ENCODE data around the gene TFR2. TPM values are rescaled to one million over a fixed set of nuclear protein-coding genes. Genes with fewer than 3 reads are reported as not detected.

TFR2 gene
- total and polyA plus RNA-seq, 10 donors: 1.7 to 6.6 (median 2.1) TPM

- Histone ChIP-seq H3K27ac (peak overlapping the region in 6 of 8 donors; percentile 51 to 88 (median 76)), H3K4me3 (peak overlapping the region in 7 of 8 donors; percentile 53 to 88 (median 62)), H3K36me3 (no peaks in the 10 kb centered on the region), H3K9me3 (no peaks in the 10 kb centered on the region), H3K27me3 (replicated peaks in 1 of 7) (peaks cover 0 to 36% (median 0%) of the 10 kb centered on the region in 7 donors), H3K4me1 (peaks cover 12 to 42% (median 24%) of the 10 kb centered on the region in 6 donors)
- DNase-seq: no peak
- TF ChIP-seq POLR2A (IDR thresholded peaks at IDR 0.05): no peak
- no peak for TF ChIP-seq CTCF (IDR thresholded peaks at IDR 0.05 in 8 of 11, conservative IDR thresholded peaks at IDR 0.05 in 3 of 11)
- TF ChIP-seq POLR2AphosphoS5 (IDR thresholded peaks at IDR 0.05): no peak
- WGBS, 5 donors: 60 to 78% (median 71%) methylated on average over 15 to 21 of the region's 21 CpGs
- intact Hi-C loops (cut with DNase I; ENCODE audit: low total_unique reads): no loop called here
Observed at GRCh38 chr7:100602889-100603725, 38.2 kb downstream of the TFR2 start.

DNA sequence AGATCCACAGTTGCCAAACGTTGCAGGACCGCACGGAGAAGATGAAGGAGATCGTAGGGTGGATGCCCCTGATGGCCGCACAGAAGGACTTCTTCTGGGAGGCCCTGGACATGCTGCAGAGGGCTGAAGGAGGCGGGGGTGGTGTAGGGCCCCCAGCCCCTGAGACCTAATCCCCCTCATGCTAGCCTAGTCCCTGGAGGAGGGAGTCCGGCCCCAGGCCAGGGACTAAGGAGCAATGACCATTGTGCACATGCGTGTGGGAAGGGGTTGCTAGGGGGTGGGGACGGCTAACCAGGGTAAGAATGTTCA, 40.7 kb downstream of the TFR2 start:
- Histone ChIP-seq H3K9me3 (no peaks in the 10 kb centered on the region), H3K4me1 (peaks cover 11 to 37% (median 21%) of the 10 kb centered on the region in 6 donors), H3K4me3 (no peak overlapping the region), H3K27me3 (replicated peaks in 1 of 7) (peaks cover 0 to 28% (median 0%) of the 10 kb centered on the region in 7 donors), H3K36me3 (no peaks in the 10 kb centered on the region), H3K27ac (no peak overlapping the region)
- intact Hi-C loops (cut with DNase I; ENCODE audit: low total_unique reads): no loop called here
- TF ChIP-seq POLR2AphosphoS5 (IDR thresholded peaks at IDR 0.05) (no peak), POLR2A (IDR thresholded peaks at IDR 0.05) (no peak), CTCF (IDR thresholded peaks at IDR 0.05 in 8 of 11, conservative IDR thresholded peaks at IDR 0.05 in 3 of 11) (no peak)
- WGBS, 5 donors: 79 to 92% (median 87%) methylated on average over 6 to 9 of the region's 9 CpGs
- no peak for DNase-seq

DNA sequence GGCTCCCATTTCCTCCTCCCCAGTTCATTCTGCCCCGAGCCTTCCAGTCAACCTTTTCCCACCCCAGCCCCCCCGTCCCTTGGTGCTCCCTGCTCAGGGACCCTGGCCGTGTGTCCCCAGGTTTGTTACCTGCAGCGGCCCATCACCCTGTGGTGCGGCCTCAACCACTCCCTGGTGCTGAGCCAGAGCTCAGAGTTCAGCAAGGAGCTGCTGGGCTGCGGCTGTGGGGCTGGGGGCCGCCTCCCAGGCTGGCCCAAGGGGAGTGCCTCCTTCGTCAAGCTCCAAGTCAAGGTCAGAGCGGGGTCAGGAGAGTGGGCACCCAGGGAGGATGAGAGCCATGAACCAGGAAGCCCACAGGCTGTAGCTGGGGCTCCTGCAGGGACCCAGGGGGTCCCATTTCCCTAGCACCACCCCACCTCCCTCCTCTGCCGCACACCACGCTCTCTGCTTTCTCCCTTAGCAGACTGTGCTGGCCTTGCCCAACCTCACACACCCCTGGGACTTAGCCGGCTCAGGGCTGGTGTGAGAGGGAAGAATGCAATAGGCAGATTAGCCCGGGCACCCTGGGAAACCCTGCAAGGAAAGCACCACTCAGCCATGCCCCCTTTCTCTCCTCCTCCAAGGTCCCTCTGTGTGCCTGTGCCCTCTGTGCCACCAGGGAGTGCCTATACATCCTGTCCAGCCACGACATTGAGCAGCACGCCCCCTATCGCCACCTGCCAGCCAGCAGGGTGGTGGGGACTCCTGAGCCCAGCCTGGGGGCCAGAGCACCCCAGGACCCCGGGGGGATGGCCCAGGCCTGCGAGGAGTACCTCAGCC, 41.2 kb downstream of the TFR2 start:
- 70 to 82% (median 79%) methylated on average over 16 to 18 of the region's 18 CpGs for WGBS, 5 donors
- TF ChIP-seq POLR2A (IDR thresholded peaks at IDR 0.05): no peak
- TF ChIP-seq POLR2AphosphoS5 (IDR thresholded peaks at IDR 0.05): no peak
- TF ChIP-seq CTCF (IDR thresholded peaks at IDR 0.05 in 8 of 11, conservative IDR thresholded peaks at IDR 0.05 in 3 of 11): no peak
- no peak overlapping the region for H3K4me3 ChIP-seq
- DNase-seq: no peak
- intact Hi-C loops (cut with DNase I; ENCODE audit: low total_unique reads): no loop called here
- H3K4me1 ChIP-seq: peaks cover 5 to 31% (median 16%) of the 10 kb centered on the region in 6 donors
- H3K9me3 ChIP-seq: no peaks in the 10 kb centered on the region
- peaks cover 0 to 22% (median 0%) of the 10 kb centered on the region in 7 donors for H3K27me3 ChIP-seq (replicated peaks in 1 of 7)
- H3K36me3 ChIP-seq: no peaks in the 10 kb centered on the region
- no peak overlapping the region for H3K27ac ChIP-seq

DNA sequence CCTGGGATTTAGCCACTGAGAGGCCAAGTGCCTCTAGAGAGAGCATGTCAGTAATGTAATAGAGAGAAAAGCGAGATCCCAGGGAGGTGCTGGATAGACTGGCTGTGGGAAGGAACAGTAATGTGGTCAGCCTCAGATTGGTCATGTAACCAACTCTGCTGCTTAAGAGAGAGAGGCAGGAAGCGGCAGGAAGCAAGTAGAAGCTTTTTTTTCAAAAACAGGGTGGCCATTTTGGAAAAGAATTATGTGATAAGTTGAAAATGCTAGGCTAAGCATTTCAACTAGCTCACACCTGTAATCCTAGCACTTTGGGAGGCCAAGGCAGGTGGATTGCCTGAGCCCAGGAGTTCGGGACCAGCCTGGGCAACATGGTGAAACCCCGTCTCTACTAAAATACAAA, 42.9 kb downstream of the TFR2 start:
- TF ChIP-seq POLR2A (IDR thresholded peaks at IDR 0.05): no peak
- no peak for TF ChIP-seq POLR2AphosphoS5 (IDR thresholded peaks at IDR 0.05)
- TF ChIP-seq CTCF (IDR thresholded peaks at IDR 0.05 in 8 of 11, conservative IDR thresholded peaks at IDR 0.05 in 3 of 11): no peak
- WGBS, 5 donors: 75 to 92% (median 84%) methylated on average over 4 of the region's 4 CpGs
- no peak for DNase-seq
- intact Hi-C loops (cut with DNase I; ENCODE audit: low total_unique reads): no loop called here
- no peaks in the 10 kb centered on the region for H3K36me3 ChIP-seq
- H3K9me3 ChIP-seq: no peaks in the 10 kb centered on the region
- peaks cover 0 to 14% (median 2%) of the 10 kb centered on the region in 6 donors for H3K4me1 ChIP-seq
- H3K27ac ChIP-seq: no peak overlapping the region
- peaks cover 0 to 14% (median 0%) of the 10 kb centered on the region in 7 donors for H3K27me3 ChIP-seq (replicated peaks in 1 of 7)
- no peak overlapping the region for H3K4me3 ChIP-seq
